MM.1S (cell line): ENCODE results near the gene TIMM13.

Source experiments
- DNase-seq: peaks from one replicate; pipeline ENCODE4 v3.0.0-alpha.2; 2015
- H2AFZ ChIP-seq: fragments of 300-600 bp; sonication (generic); 2 replicates; pipeline ENCODE4 v1.6.0; 2016; ENCODE audit warnings: antibody characterized with exemption, low read length
- H3F3A ChIP-seq: fragments of 300-600 bp; sonication (generic); 2 replicates; pipeline ENCODE4 v1.6.1; 2016; ENCODE audit warnings: mild to moderate bottlenecking, antibody characterized with exemption, low read length, moderate library complexity, mixed read lengths; ENCODE audit not compliant: insufficient read depth
- H3K27ac ChIP-seq: fragments of 300-600 bp; sonication (generic); 2 replicates; pipeline ENCODE4 v1.5.1; 2016; ENCODE audit warnings: mild to moderate bottlenecking, low read length
- H3K27me3 ChIP-seq: fragments of 300-600 bp; sonication (generic); replicated peaks from 2 replicates; pipeline ENCODE4 v1.6.0; 2016; ENCODE audit warnings: low read length; ENCODE audit not compliant: insufficient read depth
- H3K36me3 ChIP-seq: fragments of 300-600 bp; sonication (generic); replicated peaks from 2 replicates; pipeline ENCODE4 v1.6.1; 2016; ENCODE audit warnings: mild to moderate bottlenecking, low read length, mixed read lengths; ENCODE audit not compliant: insufficient read depth
- H3K4me1 ChIP-seq: fragments of 300-600 bp; sonication (generic); 2 replicates; pipeline ENCODE4 v1.6.1; 2016; ENCODE audit warnings: low read length, mixed read lengths
- H3K4me2 ChIP-seq: fragments of 300-600 bp; sonication (generic); 2 replicates; pipeline ENCODE4 v1.6.0; 2016; ENCODE audit warnings: low read depth, low read length
- H3K4me3 ChIP-seq: fragments of 300-600 bp; sonication (generic); 2 replicates; pipeline ENCODE4 v1.5.1; 2016; ENCODE audit warnings: low read length, mixed read lengths
- H3K79me2 ChIP-seq: fragments of 300-600 bp; sonication (generic); 2 replicates; pipeline ENCODE4 v1.6.1; 2016; ENCODE audit warnings: mixed run types, low read length, mixed read lengths
- H3K9ac ChIP-seq: fragments of 300-600 bp; sonication (generic); 2 replicates; pipeline ENCODE4 v1.6.1; 2016; ENCODE audit warnings: low read length, mixed read lengths
- H3K9me2 ChIP-seq: fragments of 300-600 bp; sonication (generic); replicated peaks from 2 replicates; pipeline ENCODE4 v1.6.1; 2016; ENCODE audit warnings: mild to moderate bottlenecking, low read length, mixed read lengths; ENCODE audit not compliant: insufficient read depth
- H3K9me3 ChIP-seq: fragments of 300-600 bp; sonication (generic); replicated peaks from 2 replicates; pipeline ENCODE4 v1.6.1; 2016; ENCODE audit warnings: mild to moderate bottlenecking, low read length, mixed read lengths; ENCODE audit not compliant: insufficient read depth
- H4K20me1 ChIP-seq: fragments of 300-600 bp; sonication (generic); 2 replicates; pipeline ENCODE4 v1.6.1; 2016; ENCODE audit warnings: mild to moderate bottlenecking, low read length, moderate library complexity, mixed read lengths; ENCODE audit not compliant: insufficient read depth
- CTCF ChIP-seq: fragments of 300-600 bp; sonication (generic); IDR thresholded peaks from 2 replicates; pipeline ENCODE4 v1.5.1; 2016; ENCODE audit warnings: antibody characterized with exemption, low read length, mixed read lengths
- EZH2 ChIP-seq: fragments of 300-600 bp; sonication (generic); optimal IDR thresholded peaks from 2 replicates; pipeline ENCODE3; 2017; ENCODE audit warnings: low read depth, mild to moderate bottlenecking, antibody characterized with exemption, low read length, mixed read lengths
- EZH2phosphoT487 ChIP-seq: fragments of 300-600 bp; sonication (generic); IDR thresholded peaks from 2 replicates; pipeline ENCODE4 v1.6.1; 2018; ENCODE audit warnings: antibody characterized with exemption, low read length

TIMM13 gene

GRCh38 chr19:2424686-2425621, 2.4 kb downstream of the TIMM13 start:
- no peaks in the 10 kb centered on the region for H3K9me3 ChIP-seq
- no peak overlapping the region for H3K9ac ChIP-seq
- no peak overlapping the region for H3K4me3 ChIP-seq
- DNase-seq = no peak
- peaks cover 66% of the 10 kb centered on the region for H3K79me2 ChIP-seq
- H3K27me3 ChIP-seq = no peaks in the 10 kb centered on the region
- peaks cover 15% of the 10 kb centered on the region; the same call in 1 of the 2 replicates for H3K36me3 ChIP-seq
- peaks cover 25% of the 10 kb centered on the region for H3F3A ChIP-seq
- H3K4me1 ChIP-seq = peaks cover 8% of the 10 kb centered on the region; the same call in 1 of the 2 replicates
- no peak overlapping the region for H3K27ac ChIP-seq
- H2AFZ ChIP-seq = no peak overlapping the region
- peaks cover 2% of the 10 kb centered on the region; the same call in 1 of the 2 replicates for H4K20me1 ChIP-seq
- no peaks in the 10 kb centered on the region for H3K9me2 ChIP-seq
- TF ChIP-seq CTCF (no peak), EZH2phosphoT487 (no peak), EZH2 (no peak)
- H3K4me2 ChIP-seq = no peak overlapping the region

- Histone ChIP-seq H3K36me3 (peaks cover 10% of the 10 kb centered on the region; the same call in 1 of the 2 replicates), H2AFZ (no peak overlapping the region), H3K4me3 (no peak overlapping the region), H3K79me2 (peaks cover 63% of the 10 kb centered on the region), H3F3A (peaks cover 18% of the 10 kb centered on the region), H3K27ac (no peak overlapping the region), H3K4me2 (no peak overlapping the region), H3K9me3 (no peaks in the 10 kb centered on the region), H4K20me1 (peaks cover 2% of the 10 kb centered on the region; the same call in 1 of the 2 replicates), H3K9me2 (no peaks in the 10 kb centered on the region), H3K9ac (no peak overlapping the region), H3K27me3 (no peaks in the 10 kb centered on the region), H3K4me1 (peaks cover 8% of the 10 kb centered on the region; the same call in 1 of the 2 replicates)
- TF ChIP-seq EZH2phosphoT487 (no peak), EZH2 (no peak), CTCF (no peak)
- DNase-seq = no peak
Observed at GRCh38 chr19:2423915-2424685, 3.3 kb downstream of the TIMM13 start.

GRCh38 chr19:2423071-2423914, 4.1 kb downstream of the TIMM13 start:
- peaks cover 57% of the 10 kb centered on the region for H3K79me2 ChIP-seq
- no peak overlapping the region for H3K9ac ChIP-seq
- DNase-seq = no peak
- H3K4me3 ChIP-seq = no peak overlapping the region
- peaks cover 2% of the 10 kb centered on the region; the same call in 1 of the 2 replicates for H4K20me1 ChIP-seq
- peaks cover 10% of the 10 kb centered on the region; the same call in 1 of the 2 replicates for H3K36me3 ChIP-seq
- no peaks in the 10 kb centered on the region for H3K9me2 ChIP-seq
- TF ChIP-seq EZH2phosphoT487 (no peak), CTCF (no peak)
- H3F3A ChIP-seq = peaks cover 9% of the 10 kb centered on the region
- H2AFZ ChIP-seq = no peak overlapping the region
- no peaks in the 10 kb centered on the region for H3K27me3 ChIP-seq
- peaks cover 8% of the 10 kb centered on the region; the same call in 1 of the 2 replicates for H3K4me1 ChIP-seq
- no peak overlapping the region for H3K4me2 ChIP-seq
- H3K27ac ChIP-seq = no peak overlapping the region
- H3K9me3 ChIP-seq = no peaks in the 10 kb centered on the region
